LNCAP (cell line): ENCODE measurements around the gene VSTM1.

ENCODE experiments used
- TF ChIP-seq, protein P1 (sequence below): fragments of 450-650 bp; IDR thresholded peaks from 2 replicates; pipeline ENCODE4 v1.5.1; 2017; ENCODE audit warnings: mild to moderate bottlenecking

The VSTM1 gene, protein sequence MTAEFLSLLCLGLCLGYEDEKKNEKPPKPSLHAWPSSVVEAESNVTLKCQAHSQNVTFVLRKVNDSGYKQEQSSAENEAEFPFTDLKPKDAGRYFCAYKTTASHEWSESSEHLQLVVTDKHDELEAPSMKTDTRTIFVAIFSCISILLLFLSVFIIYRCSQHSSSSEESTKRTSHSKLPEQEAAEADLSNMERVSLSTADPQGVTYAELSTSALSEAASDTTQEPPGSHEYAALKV

DNA sequence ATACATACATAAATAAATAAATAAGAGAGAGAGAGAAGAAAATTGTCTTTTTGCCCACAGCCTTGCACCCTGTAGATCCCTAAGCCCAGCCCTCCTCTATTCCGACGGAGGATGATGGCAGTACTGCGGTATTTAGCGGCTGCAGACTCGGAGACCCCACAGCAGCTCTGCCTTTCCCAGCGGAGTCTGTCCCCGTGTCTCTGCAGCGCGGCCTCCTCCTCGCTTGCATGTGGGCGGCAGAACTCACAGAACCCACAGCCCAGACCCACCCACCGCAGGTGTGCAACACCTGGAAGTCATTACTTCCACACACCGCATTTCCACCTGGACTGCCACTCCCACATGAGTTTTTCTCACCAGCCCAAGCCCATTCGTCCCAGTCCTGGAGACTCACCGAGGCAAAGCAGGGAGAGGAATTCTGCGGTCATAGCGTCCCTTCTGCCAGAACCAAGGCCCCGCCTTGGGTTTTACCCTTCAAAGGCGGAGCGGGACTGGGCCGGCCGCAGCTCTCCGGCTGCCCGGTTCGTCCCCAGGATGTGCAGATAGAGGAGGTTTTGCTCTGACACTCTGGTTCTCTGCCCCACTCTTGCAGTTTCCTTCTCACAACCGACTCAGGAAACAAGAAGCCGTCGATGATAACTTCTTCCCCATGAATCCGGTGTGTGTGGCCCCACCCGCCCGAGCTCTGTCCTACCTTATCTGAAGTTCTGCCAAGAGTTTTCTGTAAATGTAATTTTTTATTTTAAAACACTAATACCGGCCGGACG, at the start of gene VSTM1:
Gene VSTM1, minus strand, starts transcription at position 548 of the 767 bp plus-strand sequence. Its CDS starts 120 bp downstream, at position 428.
- TF ChIP-seq, protein P1, sequence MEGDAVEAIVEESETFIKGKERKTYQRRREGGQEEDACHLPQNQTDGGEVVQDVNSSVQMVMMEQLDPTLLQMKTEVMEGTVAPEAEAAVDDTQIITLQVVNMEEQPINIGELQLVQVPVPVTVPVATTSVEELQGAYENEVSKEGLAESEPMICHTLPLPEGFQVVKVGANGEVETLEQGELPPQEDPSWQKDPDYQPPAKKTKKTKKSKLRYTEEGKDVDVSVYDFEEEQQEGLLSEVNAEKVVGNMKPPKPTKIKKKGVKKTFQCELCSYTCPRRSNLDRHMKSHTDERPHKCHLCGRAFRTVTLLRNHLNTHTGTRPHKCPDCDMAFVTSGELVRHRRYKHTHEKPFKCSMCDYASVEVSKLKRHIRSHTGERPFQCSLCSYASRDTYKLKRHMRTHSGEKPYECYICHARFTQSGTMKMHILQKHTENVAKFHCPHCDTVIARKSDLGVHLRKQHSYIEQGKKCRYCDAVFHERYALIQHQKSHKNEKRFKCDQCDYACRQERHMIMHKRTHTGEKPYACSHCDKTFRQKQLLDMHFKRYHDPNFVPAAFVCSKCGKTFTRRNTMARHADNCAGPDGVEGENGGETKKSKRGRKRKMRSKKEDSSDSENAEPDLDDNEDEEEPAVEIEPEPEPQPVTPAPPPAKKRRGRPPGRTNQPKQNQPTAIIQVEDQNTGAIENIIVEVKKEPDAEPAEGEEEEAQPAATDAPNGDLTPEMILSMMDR, result no peak

DNA sequence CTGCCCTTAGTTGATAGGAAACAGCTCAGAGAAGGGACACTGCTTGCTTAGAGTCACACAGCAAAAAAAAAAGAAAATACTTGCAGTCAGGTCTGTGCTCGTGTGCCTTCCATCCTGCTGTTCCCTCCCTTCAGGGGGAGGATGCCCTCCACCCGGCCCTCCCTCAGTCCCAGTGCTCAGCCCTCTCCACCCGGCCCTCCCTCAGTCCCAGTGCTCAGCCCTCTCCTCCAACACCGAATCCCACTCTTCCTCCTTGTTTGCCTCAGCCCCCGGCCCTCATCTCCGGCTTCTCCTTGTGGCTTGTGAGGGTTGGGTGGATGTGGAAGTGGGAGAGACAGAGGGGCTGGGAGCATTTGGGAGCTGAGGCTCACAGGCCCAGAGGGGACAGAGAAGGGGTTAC, 46.0 kb upstream of the VSTM1 start:
- TF ChIP-seq, protein P1, result no peak

DNA sequence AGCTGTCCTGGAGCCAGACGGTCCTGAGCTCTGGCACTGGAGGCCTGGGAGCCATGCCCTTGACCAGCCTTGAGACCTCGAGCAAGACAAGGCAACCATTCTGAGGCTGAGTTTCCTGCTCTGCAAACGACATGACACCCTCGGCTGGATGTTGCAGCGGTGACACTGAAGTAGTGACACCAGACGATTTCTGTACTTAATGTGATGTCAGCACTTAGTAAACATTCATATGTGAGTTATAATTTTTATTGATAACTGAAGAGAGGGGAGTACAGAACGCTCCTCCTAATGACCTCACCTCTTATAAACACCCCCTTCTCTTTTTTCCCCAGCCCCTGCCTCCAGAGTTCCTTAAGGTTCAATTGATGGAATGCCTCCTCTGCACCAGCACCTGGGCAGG, 44.8 kb upstream of the VSTM1 start:
- TF ChIP-seq, protein P1, result no peak

DNA sequence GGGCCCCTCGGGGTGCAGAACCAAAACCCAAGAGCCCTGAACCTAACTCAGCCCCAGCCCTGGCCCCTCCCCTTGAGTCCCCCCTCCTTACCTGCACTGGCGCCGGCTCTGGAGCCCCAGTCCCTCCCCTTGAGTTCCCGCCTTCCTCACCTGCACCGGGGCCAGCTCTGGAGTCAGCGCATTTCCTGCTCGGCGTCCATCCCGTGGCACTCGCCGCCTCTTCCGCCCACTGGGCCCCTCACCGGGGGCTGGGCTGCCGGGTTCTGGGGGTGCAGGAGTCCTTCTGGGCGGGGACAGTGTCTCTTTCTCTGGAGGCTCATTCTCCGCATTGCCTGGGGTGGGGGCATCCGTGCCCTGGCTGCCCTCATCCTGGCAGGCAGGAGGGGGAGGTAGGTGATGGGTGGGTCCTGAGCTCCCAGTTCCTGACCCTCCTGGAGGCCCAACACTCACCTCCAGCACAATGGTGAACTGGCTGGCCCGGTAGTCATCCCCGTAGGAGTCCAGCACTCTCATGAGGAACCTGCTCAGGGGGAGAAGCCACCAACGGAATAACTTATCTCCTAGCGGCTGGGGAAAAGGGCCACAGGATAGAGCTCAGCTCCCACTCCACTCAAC, 44.3 kb upstream of the VSTM1 start:
- TF ChIP-seq, protein P1, result no peak

DNA sequence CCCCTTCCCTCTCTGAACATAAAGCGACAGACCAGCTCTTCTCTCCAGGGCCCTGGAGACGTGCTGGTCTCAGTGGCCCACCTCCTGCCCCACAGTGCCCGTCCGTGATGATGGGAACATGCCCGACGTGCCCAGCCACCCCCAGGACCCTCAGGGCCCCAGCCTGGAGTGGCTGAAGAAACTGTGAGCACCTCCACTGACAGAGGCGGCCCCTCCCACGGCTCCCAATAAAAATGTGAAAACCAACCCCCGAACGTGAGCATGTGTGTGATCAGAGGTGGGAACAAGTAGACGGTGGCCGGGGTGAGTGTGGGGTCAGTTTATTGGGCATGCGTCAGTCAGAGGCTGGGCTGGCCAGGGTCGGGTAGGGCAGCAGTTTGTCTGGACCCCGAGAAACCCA, 43.0 kb upstream of the VSTM1 start:
- TF ChIP-seq, protein P1, result no peak

DNA sequence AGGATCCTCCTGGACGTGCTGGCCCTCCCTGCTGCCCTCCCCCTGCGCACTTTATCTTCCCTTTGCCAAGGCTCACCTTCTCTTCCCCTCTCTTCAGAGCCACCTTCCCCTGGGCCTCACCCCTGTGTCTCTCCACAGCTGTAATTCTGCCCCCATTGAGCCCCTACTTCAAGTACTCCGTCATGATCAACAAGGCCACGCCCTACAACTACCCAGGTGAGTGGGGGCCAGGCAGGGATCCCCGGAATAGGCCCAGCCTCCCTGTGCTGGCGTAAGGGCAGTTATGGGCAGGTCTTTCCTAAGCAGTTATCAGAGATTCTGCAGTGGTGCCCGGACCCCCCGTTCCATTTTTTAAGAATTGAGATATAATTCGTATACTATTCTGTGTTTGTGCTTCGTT, 42.1 kb upstream of the VSTM1 start:
- TF ChIP-seq, protein P1, result no peak

DNA sequence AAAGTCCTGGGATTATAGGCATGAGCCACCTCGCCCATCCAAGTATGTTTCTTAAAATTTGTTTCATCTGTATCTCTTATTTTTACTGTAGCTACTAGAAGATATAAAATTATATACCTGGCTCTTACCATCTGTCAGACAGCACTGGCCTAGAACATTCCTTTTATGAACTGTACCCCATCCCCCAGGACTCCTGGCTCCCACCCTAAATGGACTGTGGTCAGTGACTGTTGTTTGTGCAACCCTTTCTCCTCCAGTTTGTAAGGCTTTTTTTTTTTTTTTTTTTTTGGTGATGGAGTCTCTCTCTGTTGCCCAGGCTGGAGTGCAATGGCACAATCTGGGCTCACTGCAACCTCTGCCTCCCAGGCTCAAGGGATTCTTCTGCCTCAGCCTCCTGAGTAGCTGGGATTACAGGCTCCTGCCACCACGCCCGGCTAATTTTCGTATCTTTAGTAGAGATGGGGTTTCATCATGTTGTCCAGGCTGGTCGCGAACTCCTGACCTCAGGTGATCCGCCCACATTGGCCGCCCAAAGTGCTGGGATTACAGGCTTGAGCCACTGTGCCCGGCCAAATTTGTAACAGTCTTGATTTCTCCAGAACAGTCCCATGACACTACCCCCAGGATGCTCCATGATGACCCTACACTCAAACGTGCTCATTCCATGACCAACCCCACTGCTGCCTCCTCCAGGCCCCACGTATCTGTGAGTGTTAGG, 41.5 kb upstream of the VSTM1 start:
- TF ChIP-seq, protein P1, result no peak
